DMS 273 (cell line): Measurements from ENCODE around the gene S100P.
A peak's percentile ranks its signal among the peaks of the same experiment; 100 is the strongest.
"Not testable (repeated sequence)": the region's sequence is repeated elsewhere in the genome, so short reads cannot be mapped to it uniquely, and the experiment has no call there.

Experiments used
- DNase-seq: peaks from one replicate; lab custom pipeline; 2025; ENCODE audit not compliant: unreplicated experiment; lab: John Stamatoyannopoulos, UW

S100P gene

GRCh38 chr4:6672541-6673190, 21.0 kb upstream of the S100P start:
- not testable (repeated sequence) for DNase-seq

- DNase-seq, result not testable (repeated sequence)
These were observed 20.5 kb upstream of the S100P start for GRCh38 chr4:6673191-6673659.

DNA sequence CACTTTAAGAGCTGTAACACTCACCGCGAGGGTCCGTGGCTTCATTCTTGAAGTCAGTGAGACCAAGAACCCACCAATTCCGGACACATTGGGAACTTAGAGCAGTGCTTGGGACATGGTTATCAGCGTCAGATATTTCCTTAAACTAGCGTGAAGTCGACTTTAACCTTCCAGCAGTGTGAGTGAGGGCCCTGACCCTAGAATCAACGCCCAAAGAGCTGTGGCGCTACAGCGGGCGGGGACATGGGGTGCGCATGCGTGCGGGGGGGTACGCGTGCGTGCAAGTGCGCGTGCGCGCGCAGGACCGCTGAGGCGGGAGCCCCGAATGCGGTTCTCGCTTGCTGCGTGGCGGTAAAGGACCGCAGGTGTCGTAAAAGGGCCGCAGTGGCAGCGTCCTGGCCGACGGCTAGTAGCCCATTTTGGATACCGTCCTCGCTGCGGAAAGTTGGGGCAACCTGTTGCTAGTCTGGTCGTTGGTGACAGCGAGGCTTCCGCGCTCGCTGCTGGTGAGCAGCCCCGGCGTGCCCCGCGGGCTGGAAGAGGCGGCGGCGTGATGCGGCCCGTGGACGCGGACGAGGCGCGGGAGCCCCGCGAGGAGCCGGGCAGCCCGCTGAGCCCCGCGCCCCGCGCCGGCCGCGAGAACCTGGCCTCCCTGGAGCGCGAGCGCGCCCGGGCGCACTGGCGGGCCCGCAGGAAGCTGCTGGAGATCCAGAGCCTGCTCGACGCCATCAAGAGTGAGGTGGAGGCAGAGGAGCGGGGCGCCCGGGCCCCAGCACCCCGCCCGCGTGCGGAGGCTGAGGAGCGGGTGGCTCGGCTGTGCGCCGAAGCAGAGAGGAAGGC, 19.8 kb upstream of the S100P start:
- peak; percentile 97 for DNase-seq

DNA sequence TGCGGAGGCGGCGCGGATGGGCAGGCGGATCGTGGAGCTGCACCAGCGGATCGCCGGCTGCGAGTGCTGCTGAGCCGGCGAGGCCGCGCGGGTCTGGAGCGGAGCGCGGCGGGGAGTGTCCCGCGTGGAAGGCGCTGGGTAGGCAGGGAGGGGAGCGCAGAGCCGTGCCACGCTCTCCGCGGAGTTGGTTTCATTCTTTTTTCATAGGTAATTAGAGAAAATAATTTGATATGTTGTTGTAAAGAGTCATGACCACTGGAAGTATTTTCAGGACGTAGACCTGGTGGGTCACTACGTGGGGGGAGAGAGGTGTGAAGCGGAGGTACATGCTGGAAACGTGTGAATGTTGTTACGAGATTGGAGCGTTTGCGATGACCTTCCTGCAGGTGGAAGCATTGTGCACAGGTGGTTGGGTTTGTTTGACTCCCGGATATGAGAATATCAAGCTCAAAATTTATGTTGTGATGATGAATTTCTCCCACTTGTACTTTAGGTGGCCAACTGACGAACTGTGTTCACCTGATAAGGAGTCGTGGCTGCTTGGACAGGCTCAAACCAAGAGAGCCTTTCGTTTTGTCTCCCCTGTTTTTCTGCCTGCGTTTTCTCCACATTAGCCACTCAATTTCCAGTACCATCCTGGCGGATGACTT, 19.1 kb upstream of the S100P start:
- DNase-seq, result peak; percentile 51

DNA sequence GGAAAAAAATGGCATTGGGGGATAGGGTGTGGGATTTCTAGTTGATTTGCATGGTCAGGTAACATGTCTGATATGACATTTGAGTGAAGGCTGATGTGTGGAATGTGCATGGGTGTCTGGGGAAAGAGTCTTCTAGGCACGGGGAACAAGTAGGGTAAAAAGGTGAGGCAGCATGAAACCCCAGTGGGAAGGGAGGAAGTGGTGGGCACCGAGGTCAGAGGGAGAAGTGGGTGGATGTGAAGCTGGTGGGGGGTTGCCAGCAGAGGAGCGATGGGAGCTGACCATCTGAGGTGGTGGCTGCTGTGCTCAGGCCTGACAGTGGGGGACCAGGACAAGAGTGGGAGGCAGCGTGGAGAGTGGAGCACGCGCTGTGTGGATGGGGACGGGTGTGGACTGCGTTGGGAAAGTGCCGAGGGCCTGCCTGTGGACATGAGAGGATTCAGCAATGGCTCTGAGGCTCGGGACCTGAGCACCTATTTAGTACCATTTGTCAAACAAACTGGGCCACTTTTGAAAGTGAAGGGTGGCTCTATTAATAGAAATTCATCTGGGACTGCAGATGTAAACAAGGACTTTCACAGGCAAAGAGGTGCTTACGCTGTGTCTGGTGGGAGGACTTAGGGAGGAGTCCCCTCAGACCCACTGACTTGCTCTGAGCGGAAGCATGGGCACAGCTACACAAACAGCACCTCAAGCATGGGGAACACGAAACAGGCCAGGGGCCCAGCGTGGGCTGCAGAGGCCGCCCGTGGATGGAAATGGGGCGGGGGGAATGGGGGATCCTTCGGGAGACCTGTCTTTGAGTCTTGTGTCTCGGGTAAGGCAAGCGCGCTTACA, 16.7 kb upstream of the S100P start:
- no peak for DNase-seq

DNA sequence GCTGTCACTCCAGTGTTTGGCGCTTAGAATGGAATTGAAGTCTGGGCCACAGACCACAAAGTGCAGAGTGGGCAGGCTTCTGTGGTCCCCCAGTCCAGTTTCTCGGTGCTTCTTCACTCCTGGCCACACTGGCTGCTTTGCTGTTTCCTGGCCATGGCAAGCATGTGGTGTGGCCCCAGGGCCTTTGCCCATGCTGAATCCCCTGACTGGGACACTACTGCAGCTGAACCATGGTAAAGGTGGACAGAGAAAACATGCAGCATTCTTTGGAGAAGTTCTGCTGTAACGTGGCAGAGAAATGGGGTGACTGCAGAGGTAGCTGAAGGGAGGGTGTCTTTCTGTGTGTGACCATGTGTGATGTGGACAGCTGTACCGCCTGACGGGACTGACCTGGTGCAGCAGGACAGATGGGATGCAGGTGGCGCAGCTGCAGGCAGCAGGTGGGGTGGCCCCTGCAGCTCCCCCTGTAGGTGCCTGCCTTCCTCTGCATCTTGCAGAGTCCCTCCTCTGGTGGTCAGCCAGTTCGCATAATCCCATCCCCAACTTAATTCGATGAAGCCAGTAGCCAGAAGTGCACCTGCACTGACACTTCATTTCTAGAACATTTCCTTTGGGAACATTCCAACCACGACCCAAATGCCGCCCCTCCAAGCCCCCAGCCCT, 13.2 kb upstream of the S100P start:
- peak; percentile 23 for DNase-seq

- DNase-seq, result no peak
These were observed 12.5 kb upstream of the S100P start for GRCh38 chr4:6681191-6681590.

DNA sequence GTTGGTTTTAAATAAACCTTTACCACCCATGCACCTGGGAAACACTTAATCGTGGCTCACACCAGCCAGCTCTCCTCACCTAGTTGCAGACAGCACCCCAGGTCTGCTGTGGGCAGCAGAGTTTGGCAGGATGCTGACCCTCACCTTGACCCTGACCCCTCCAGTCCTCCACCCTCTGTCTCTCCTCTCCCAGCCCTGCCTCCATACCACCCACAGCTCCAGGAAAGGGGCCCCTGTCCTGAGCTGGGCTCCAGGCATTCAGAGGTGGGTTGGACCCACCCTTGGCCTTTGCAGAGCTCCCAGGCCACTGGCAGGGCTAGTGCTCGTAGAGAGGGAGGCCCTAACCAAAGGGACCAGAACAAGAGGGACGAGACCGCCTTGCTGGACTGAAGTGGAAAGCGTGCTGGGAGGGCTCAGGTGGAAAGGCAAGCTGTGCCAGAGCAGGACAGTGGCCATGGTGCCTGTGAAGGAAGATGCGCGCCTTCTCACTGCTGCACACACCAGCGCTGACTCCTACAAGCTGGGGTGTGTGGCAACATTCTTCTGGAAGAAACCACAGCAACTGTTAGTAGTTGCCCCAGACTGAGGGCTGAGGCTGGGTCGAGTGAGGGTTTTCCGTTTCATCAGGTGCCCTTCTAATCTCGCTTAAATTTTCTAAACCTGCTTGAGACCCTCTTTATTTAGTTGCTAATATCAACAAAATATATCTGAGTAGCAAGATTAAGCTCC, 10.7 kb upstream of the S100P start:
- no peak for DNase-seq

DNA sequence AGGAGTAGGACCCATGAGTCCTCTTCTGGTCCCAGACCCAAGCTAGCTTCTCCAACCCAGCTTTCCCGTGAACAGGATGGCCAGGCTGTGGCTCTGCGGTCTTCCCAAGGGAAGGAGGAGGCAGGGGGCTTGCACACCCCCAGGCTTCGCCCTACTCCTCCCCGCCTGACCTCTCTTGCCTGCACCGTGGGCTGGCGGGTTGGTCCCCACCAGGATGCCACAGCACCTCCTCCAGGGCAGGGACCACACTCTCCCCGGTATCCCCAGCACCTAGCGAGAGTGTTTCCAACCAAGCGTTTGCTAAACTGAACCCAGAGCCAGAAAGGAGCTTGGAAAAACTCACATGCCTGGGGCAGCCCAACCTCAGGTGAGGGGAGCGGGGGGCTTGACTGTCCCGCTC, 9.0 kb upstream of the S100P start:
- no peak for DNase-seq

DNA sequence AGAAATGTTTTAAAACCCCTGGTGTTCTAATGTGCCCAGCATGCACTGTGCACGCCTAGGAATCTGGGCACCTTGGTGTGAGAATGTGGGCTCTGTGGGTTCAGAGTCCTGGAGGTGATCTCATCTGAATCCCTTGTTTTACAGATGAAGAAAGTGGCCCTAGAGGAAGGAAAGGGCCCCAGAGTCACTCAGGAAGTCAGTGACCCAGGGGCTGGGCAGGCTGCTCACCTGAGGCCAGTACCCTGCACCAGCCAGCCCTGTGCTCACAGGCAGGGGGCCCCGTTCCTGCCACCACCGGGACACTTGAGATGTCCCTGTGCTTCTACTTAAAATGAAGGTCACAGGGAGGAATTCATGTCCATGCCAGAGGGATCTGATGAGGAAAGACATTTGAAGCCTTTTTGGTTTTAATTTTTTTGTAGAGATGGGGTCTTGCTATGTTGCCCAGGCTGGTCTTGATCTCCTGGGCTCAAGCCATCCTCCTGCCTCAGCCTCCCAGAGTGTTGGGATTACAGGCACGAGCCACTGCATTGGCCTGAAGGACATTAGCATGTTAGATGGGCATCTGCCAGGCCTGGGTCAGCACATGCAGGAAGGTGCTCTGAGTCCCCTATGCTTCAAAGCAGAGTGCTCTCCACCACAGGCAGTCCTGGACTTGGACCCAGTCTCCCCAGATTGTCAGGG, 7.4 kb upstream of the S100P start:
- DNase-seq, result no peak

DNA sequence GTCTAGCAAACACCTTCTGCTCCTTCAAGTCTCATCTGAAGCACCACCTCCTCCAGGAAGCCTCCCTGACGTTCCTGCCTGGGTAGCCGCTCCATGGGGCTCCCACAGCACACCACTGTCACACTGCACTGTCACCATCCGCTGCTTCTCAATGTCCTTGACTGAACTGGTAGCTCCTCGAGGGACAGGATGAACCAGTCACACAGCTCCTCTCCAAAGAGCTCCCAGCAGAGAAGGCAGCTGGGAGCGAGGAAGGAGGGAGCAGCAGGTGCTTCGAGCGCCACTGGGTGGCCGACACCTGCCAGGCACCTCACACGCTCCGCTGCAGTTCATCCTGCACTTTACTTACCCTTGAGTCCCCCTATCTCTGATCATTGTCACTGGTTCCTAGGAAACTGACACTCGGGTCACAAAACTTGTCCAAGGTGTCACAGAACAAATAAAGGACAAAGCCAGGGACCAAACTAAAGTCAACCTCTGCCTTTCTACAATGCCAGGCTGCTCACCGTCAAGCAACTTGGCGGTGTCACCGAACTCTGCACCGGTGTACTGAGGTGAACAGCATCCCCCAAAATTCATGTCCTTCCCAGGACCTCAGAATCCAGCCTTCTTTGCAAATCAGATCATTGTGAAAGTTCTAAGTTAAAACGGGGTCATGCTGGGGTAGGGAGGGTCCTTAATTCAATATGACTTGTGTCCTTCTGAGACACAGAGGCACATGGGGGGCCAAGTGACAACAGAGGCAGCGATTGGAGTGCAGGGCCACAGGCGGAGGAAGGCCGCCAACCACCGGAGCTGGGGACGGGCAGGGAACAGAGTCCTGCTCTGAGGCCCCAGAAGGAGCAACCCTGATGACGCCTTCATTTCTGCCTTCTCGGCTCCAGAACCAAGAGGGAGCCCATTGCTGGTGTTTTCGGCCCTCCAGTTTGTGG, 5.5 kb upstream of the S100P start:
- DNase-seq, result no peak

GRCh38 chr4:6688879-6689505, 4.7 kb upstream of the S100P start:
- peak; percentile 24 for DNase-seq

DNA sequence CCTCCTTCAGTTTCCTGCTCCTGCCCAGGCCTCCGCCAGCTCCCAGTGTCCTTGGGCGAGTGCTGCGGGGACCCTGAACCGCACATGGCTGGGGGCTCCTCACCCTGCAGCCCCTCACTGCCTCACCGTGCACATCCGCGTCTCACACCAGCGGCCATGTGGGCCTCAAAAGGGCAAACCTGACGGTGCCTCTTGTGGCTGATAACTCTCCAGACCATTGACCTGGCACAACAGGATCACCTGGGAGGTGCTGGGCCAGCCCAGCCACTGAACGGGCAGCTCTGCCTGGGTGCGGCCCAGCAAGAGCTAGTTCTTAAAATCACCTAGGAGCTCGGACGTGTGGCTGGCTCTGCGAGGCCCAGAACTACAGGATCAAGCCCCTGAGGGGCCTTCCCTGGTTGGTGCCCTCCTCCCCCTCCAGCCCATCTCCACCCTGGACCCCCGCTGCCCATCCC, 4.1 kb upstream of the S100P start:
- DNase-seq, result no peak

- no peak for DNase-seq
These were observed 1.3 kb upstream of the S100P start for GRCh38 chr4:6692379-6692778.

GRCh38 chr4:6692806-6693205, 872 bp upstream of the S100P start:
- no peak for DNase-seq

- no peak for DNase-seq
These were observed 661 bp downstream of the S100P start for GRCh38 chr4:6694177-6694901.
